H9 (cell line): ENCODE data around the gene SRPK2. TPM values are rescaled to one million over a fixed set of nuclear protein-coding genes. Genes with fewer than 3 reads are reported as not detected.
"Not testable (repeated sequence)": the region's sequence is repeated elsewhere in the genome, so short reads cannot be mapped to it uniquely, and the experiment has no call there.

Experiments
- DNase-seq: peaks from one replicate; pipeline ENCODE4 v3.0.0-alpha.2; 2017
- H2AFZ ChIP-seq: one replicate; pipeline ENCODE4 v1.6.1; 2013; ENCODE audit warnings: mild to moderate bottlenecking, low read length, control low read depth, moderate library complexity
- H2AK5ac ChIP-seq: 2 replicates; pipeline ENCODE4 v1.6.1; 2013; ENCODE audit warnings: low read length, control low read depth, mixed read lengths; ENCODE audit not compliant: insufficient read length
- H2BK120ac ChIP-seq: one replicate; pipeline ENCODE4 v1.6.1; 2013; ENCODE audit warnings: low read depth, mild to moderate bottlenecking, low read length, control low read depth, inconsistent platforms; ENCODE audit not compliant: poor library complexity, severe bottlenecking
- H2BK12ac ChIP-seq: 2 replicates; pipeline ENCODE4 v1.6.1; 2013; ENCODE audit warnings: low read length, control low read depth, mixed read lengths, low read depth; ENCODE audit not compliant: insufficient read length
- H2BK15ac ChIP-seq: 2 replicates; pipeline ENCODE4 v1.6.1; 2013; ENCODE audit warnings: low read depth, low read length, control low read depth
- H2BK20ac ChIP-seq: one replicate; pipeline ENCODE4 v1.6.1; 2013; ENCODE audit warnings: low read depth, mild to moderate bottlenecking, low read length, control low read depth, inconsistent platforms; ENCODE audit not compliant: poor library complexity, severe bottlenecking
- H2BK5ac ChIP-seq: 2 replicates; pipeline ENCODE4 v1.6.1; 2013; ENCODE audit warnings: low read length, control low read depth, mixed read lengths; ENCODE audit not compliant: insufficient read length
- H3K14ac ChIP-seq: 2 replicates; pipeline ENCODE4 v1.6.1; 2013; ENCODE audit warnings: low read length, control low read depth; ENCODE audit not compliant: insufficient read depth
- H3K18ac ChIP-seq: 2 replicates; pipeline ENCODE4 v1.6.1; 2013; ENCODE audit warnings: low read depth, mild to moderate bottlenecking, mixed read lengths, low read length, control low read depth; ENCODE audit not compliant: insufficient read length
- H3K23ac ChIP-seq: 2 replicates; pipeline ENCODE4 v1.6.1; 2013; ENCODE audit warnings: low read length, control low read depth, mixed read lengths, low read depth; ENCODE audit not compliant: insufficient read length
- H3K23me2 ChIP-seq: 2 replicates; pipeline ENCODE4 v1.6.1; 2013; ENCODE audit warnings: low read depth, mild to moderate bottlenecking, mixed read lengths, low read length, control low read depth; ENCODE audit not compliant: insufficient read length, poor library complexity, severe bottlenecking
- H3K27ac ChIP-seq: 2 replicates; pipeline ENCODE4 v1.5.1; 2013; ENCODE audit warnings: low read length, control low read depth, mixed read lengths, low read depth; ENCODE audit not compliant: insufficient read length
- H3K27me3 ChIP-seq: 2 replicates; pipeline ENCODE4 v1.6.1; 2013; ENCODE audit warnings: low read length, control low read depth, inconsistent platforms; ENCODE audit not compliant: insufficient read depth
- H3K4ac ChIP-seq: 2 replicates; pipeline ENCODE4 v1.6.1; 2013; ENCODE audit warnings: low read depth, mild to moderate bottlenecking, control low read depth, inconsistent platforms, low read length, moderate library complexity
- H3K4me1 ChIP-seq: 2 replicates; pipeline ENCODE4 v1.6.1; 2013; ENCODE audit warnings: low read length, control low read depth, inconsistent platforms; ENCODE audit not compliant: insufficient read depth
- H3K4me2 ChIP-seq: 2 replicates; pipeline ENCODE4 v1.6.1; 2013; ENCODE audit warnings: low read length, control low read depth, mixed read lengths; ENCODE audit not compliant: insufficient read length, insufficient read depth
- H3K56ac ChIP-seq: 2 replicates; pipeline ENCODE4 v1.6.1; 2013; ENCODE audit warnings: low read depth, mild to moderate bottlenecking, mixed read lengths, low read length, control low read depth; ENCODE audit not compliant: insufficient read length
- H3K79me1 ChIP-seq: 2 replicates; pipeline ENCODE4 v1.6.1; 2013; ENCODE audit warnings: low read depth, mild to moderate bottlenecking, moderate library complexity, low read length, control low read depth, inconsistent platforms; ENCODE audit not compliant: insufficient read depth, poor library complexity, severe bottlenecking
- H3K79me2 ChIP-seq: 2 replicates; pipeline ENCODE4 v1.6.1; 2013; ENCODE audit warnings: low read length, control low read depth, inconsistent platforms; ENCODE audit not compliant: insufficient read depth
- H3K9ac ChIP-seq: 2 replicates; pipeline ENCODE4 v1.6.1; 2013; ENCODE audit warnings: low read length, control low read depth, mixed read lengths; ENCODE audit not compliant: insufficient read length; ENCODE audit errors: extremely low read depth
- H3K9me3 ChIP-seq: one replicate; pipeline ENCODE4 v1.6.1; 2013; ENCODE audit warnings: low read depth, low read length, inconsistent platforms; ENCODE audit not compliant: control insufficient read depth
- H3T11ph ChIP-seq: one replicate; pipeline ENCODE4 v1.6.1; 2013; ENCODE audit warnings: mild to moderate bottlenecking, low read length, control low read depth, inconsistent platforms
- H4K20me1 ChIP-seq: one replicate; pipeline ENCODE4 v1.6.1; 2013; ENCODE audit not compliant: control insufficient read depth, insufficient read length, insufficient read depth
- H4K5ac ChIP-seq: 2 replicates; pipeline ENCODE4 v1.6.1; 2013; ENCODE audit warnings: low read depth, mild to moderate bottlenecking, mixed read lengths, low read length, control low read depth; ENCODE audit not compliant: insufficient read length
- H4K8ac ChIP-seq: replicated peaks from 2 replicates; pipeline ENCODE4 v1.6.1; 2013; ENCODE audit warnings: low read length, control low read depth, mixed read lengths, low read depth; ENCODE audit not compliant: insufficient read length
- H4K91ac ChIP-seq: 2 replicates; pipeline ENCODE4 v1.6.1; 2013; ENCODE audit warnings: low read depth, mild to moderate bottlenecking, moderate library complexity, mixed read lengths, low read length, control low read depth; ENCODE audit not compliant: insufficient read length
- H3K27ac Mint-ChIP-seq, 3 experiments: 2 replicates in 2 of 3; 3 replicates in 1 of 3; pipeline ENCODE4 v1.8.0; 2020 to 2021; ENCODE audit warnings: mixed read lengths in 3 of 3, mild to moderate bottlenecking in 1 of 3, moderate library complexity in 1 of 3
- H3K27me3 Mint-ChIP-seq: 2 replicates; pipeline ENCODE4 v1.8.0; 2021; ENCODE audit warnings: low read depth, mild to moderate bottlenecking, moderate library complexity, mixed read lengths
- H3K36me3 Mint-ChIP-seq, 3 experiments: 2 replicates in 2 of 3; 3 replicates in 1 of 3; pipeline ENCODE4 v1.8.0; 2020 to 2021; ENCODE audit warnings: low read depth in 3 of 3, mixed read lengths in 3 of 3; ENCODE audit not compliant: insufficient read depth in 1 of 3
- H3K4me1 Mint-ChIP-seq, 2 experiments: 2 replicates each; pipeline ENCODE4 v1.8.0; 2020; ENCODE audit warnings: mixed read lengths in 2 of 2
- H3K4me3 Mint-ChIP-seq, 2 experiments: 2 replicates in 1 of 2; 3 replicates in 1 of 2; pipeline ENCODE4 v1.8.0; 2020 to 2021; ENCODE audit warnings: mild to moderate bottlenecking in 2 of 2, mixed read lengths in 2 of 2, moderate library complexity in 1 of 2
- H3K9me3 Mint-ChIP-seq, 2 experiments: 2 replicates in 1 of 2; 3 replicates in 1 of 2; pipeline ENCODE4 v1.8.0; 2020; ENCODE audit warnings: mild to moderate bottlenecking in 2 of 2, mixed read lengths in 2 of 2, moderate library complexity in 1 of 2
- WGBS: extraction: QIAGEN DNeasy Blood & Tissue Kit; methylation state at CpG from one replicate; pipeline ENCODE4 v1.1.7; 2013; ENCODE audit warnings: missing lambda C conversion rate, low lambda C conversion rate, mixed read lengths; ENCODE audit not compliant: insufficient read length; ENCODE audit errors: extremely low coverage; 5-methylcytosine and 5-hydroxymethylcytosine counted together
- total RNA-seq: library from RNA; stranded (reverse); gene quantifications from 2 replicates; pipeline ENCODE4 v1.2.1, GENCODE V29; 2021
- TF ChIP-seq, protein P1 (sequence below): fragments of 200-600 bp; sonication (generic); conservative IDR thresholded peaks from 3 replicates; pipeline ENCODE4 v1.8.0; 2021; ENCODE audit warnings: antibody characterized with exemption, mild to moderate bottlenecking

The SRPK2 gene
- total RNA-seq, 1 experiment from 2014 or later: 41.1 TPM

DNA sequence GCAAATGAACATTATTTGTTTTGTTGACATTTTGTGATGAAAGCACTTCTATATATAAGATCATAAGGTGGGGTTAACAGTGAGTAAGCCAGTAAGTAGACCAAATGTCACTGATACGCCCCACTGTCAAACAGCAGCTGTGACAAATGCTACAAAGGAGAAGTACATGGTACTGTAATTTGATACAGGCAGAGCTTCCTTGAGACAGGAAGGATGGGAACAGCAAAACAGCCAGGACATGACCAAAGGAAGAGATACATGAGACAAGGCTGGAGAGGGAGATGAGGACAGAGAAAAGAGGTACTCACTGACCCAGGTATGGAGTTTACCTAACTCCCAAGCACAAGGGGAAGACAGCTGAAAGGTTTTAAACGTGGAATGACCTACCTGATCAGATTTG, 127.0 kb downstream of the SRPK2 start:
- Histone ChIP-seq H3K9me3 (no peaks in the 10 kb centered on the region), H2BK5ac (no peak overlapping the region), H3K79me1 (no peaks in the 10 kb centered on the region), H2BK120ac (no peak overlapping the region), H3K18ac (no peak overlapping the region), H4K8ac (no peak overlapping the region), H3K23ac (no peak overlapping the region), H3K4me2 (no peak overlapping the region), H3K23me2 (no peaks in the 10 kb centered on the region), H3K79me2 (peaks cover 2% of the 10 kb centered on the region; the same call in 1 of the 2 replicates), H2AFZ (no peak overlapping the region), H2BK12ac (no peak overlapping the region), H2BK20ac (no peak overlapping the region), H2BK15ac (no peak overlapping the region), H4K5ac (no peak overlapping the region), H4K20me1 (no peaks in the 10 kb centered on the region), H3K4me1 (peaks cover 15% of the 10 kb centered on the region), H2AK5ac (no peak overlapping the region), H3K56ac (no peak overlapping the region), H3K27ac (no peak overlapping the region), H3K9ac (no peak overlapping the region), H3K14ac (no peak overlapping the region), H4K91ac (no peak overlapping the region), H3K4ac (no peak overlapping the region), H3K27me3 (no peaks in the 10 kb centered on the region), H3T11ph (no peak overlapping the region)
- peaks cover 27 to 28% of the 10 kb centered on the region in 2 experiments for H3K4me1 Mint-ChIP-seq
- no peaks in the 10 kb centered on the region for H3K27me3 Mint-ChIP-seq
- no CpG with 5 or more reads among the region's 2 CpGs for WGBS
- H3K27ac Mint-ChIP-seq: peak overlapping the region in 1 of 3 experiments; percentile 5; a peak in 1 of 7 replicates
- TF ChIP-seq, protein P1, sequence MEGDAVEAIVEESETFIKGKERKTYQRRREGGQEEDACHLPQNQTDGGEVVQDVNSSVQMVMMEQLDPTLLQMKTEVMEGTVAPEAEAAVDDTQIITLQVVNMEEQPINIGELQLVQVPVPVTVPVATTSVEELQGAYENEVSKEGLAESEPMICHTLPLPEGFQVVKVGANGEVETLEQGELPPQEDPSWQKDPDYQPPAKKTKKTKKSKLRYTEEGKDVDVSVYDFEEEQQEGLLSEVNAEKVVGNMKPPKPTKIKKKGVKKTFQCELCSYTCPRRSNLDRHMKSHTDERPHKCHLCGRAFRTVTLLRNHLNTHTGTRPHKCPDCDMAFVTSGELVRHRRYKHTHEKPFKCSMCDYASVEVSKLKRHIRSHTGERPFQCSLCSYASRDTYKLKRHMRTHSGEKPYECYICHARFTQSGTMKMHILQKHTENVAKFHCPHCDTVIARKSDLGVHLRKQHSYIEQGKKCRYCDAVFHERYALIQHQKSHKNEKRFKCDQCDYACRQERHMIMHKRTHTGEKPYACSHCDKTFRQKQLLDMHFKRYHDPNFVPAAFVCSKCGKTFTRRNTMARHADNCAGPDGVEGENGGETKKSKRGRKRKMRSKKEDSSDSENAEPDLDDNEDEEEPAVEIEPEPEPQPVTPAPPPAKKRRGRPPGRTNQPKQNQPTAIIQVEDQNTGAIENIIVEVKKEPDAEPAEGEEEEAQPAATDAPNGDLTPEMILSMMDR: no peak
- DNase-seq: no peak
- peaks cover 12 to 19% of the 10 kb centered on the region in 2 experiments for H3K9me3 Mint-ChIP-seq
- peaks cover 10 to 16% (median 14%) of the 10 kb centered on the region in 3 experiments for H3K36me3 Mint-ChIP-seq
- no peak overlapping the region for H3K4me3 Mint-ChIP-seq

DNA sequence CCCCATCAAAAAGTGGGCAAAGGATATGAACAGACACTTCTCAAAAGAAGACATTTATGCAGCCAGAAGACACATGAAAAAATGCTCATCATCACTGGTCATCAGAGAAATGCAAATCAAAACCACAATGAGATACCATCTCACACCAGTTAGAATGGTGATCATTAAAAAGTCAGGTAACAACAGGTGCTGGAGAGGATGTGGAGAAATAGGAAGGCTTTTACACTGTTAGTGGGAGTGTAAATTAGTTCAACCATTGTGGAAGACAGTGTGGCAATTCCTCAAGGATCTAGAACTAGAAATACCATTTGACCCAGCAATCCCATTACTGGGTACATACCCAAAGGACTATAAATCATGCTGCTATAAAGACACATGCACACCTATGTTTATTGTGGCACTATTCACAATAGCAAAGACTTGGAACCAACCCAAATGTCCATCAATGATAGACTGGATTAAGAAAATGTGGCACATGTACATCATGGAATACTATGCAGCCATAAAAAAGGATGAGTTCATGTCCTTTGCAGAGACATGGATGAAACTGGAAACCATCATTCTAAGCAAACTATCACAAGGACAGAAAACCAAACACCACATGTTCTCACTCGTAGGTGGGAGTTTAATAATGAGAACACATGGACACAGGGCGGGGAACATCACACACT, 128.4 kb downstream of the SRPK2 start:
- not testable (repeated sequence) for H4K5ac ChIP-seq, H3K56ac ChIP-seq, H2AK5ac ChIP-seq, H2BK5ac ChIP-seq, H3K27me3 ChIP-seq, H3K4me2 ChIP-seq, H3K4me3 Mint-ChIP-seq, H2BK120ac ChIP-seq, H4K8ac ChIP-seq, H3K27me3 Mint-ChIP-seq, H3K79me1 ChIP-seq, H2BK20ac ChIP-seq, DNase-seq, H3K27ac Mint-ChIP-seq, H2BK12ac ChIP-seq, H4K91ac ChIP-seq, H3K79me2 ChIP-seq, H2AFZ ChIP-seq, H3K27ac ChIP-seq, H3K9me3 ChIP-seq, H3K18ac ChIP-seq, H3K23me2 ChIP-seq, H3K4ac ChIP-seq, H2BK15ac ChIP-seq, H3K23ac ChIP-seq, H3T11ph ChIP-seq, H3K14ac ChIP-seq, H3K9ac ChIP-seq, H4K20me1 ChIP-seq
- H3K9me3 Mint-ChIP-seq: peaks cover 12 to 19% of the 10 kb centered on the region in 2 experiments
- WGBS: no CpG with 5 or more reads among the region's 2 CpGs
- H3K4me1 Mint-ChIP-seq: peaks cover 31 to 35% of the 10 kb centered on the region in 2 experiments
- H3K36me3 Mint-ChIP-seq: peaks cover 10 to 16% (median 14%) of the 10 kb centered on the region in 3 experiments
- H3K4me1 ChIP-seq: peaks cover 17% of the 10 kb centered on the region
